Liver (tissue), 9 donors: ENCODE results near the gene NKTR. TPM values are rescaled to one million over a fixed set of nuclear protein-coding genes. Genes with fewer than 3 reads are reported as not detected.

Experiments used
- DNase-seq: peaks from one replicate; pipeline ENCODE4 v3.0.0-alpha.2; 2017; ENCODE audit warnings: low spot score
- H3K27ac ChIP-seq, 2 donors: one replicate each; pipeline ENCODE4 v1.7.0; 2013; ENCODE audit warnings: inconsistent platforms in 2 of 2, low read length in 2 of 2, control low read depth in 1 of 2, low read depth in 1 of 2, mild to moderate bottlenecking in 1 of 2
- H3K27me3 ChIP-seq, 4 donors: one replicate each; pipeline versions ENCODE4 v1.6.1 to v1.7.0; 2013; ENCODE audit warnings: low read length in 3 of 4, inconsistent platforms in 1 of 4, mild to moderate bottlenecking in 1 of 4, moderate library complexity in 1 of 4; ENCODE audit not compliant: control insufficient read depth in 4 of 4, insufficient read depth in 4 of 4
- H3K36me3 ChIP-seq, 4 donors: one replicate each; pipeline versions ENCODE4 v1.6.1 to v1.7.0; 2013; ENCODE audit warnings: low read length in 3 of 4, mild to moderate bottlenecking in 3 of 4, low read depth in 1 of 4, moderate library complexity in 1 of 4; ENCODE audit not compliant: control insufficient read depth in 4 of 4, insufficient read depth in 3 of 4
- H3K4me1 ChIP-seq, 4 donors: one replicate each; pipeline versions ENCODE4 v1.6.1 to v1.7.0; 2013; ENCODE audit warnings: low read length in 3 of 4, mild to moderate bottlenecking in 3 of 4, moderate library complexity in 1 of 4; ENCODE audit not compliant: control insufficient read depth in 4 of 4, insufficient read depth in 4 of 4
- H3K4me3 ChIP-seq, 3 donors: one replicate each; pipeline versions ENCODE4 v1.6.1 to v1.7.0; 2013; ENCODE audit warnings: low read length in 3 of 3, control low read depth in 1 of 3, low read depth in 1 of 3, mild to moderate bottlenecking in 1 of 3
- H3K9ac ChIP-seq, 2 donors: one replicate each; pipeline ENCODE4 v1.7.0; 2013; ENCODE audit warnings: low read length in 2 of 2, mild to moderate bottlenecking in 2 of 2, moderate library complexity in 2 of 2, control low read depth in 1 of 2, low read depth in 1 of 2
- H3K9me3 ChIP-seq, 4 donors: one replicate each; pipeline versions ENCODE4 v1.6.1 to v1.7.0; 2013; ENCODE audit warnings: low read length in 3 of 4; ENCODE audit not compliant: control insufficient read depth in 4 of 4
- ATF3 ChIP-seq: IDR thresholded peaks from 2 replicates; pipeline ENCODE4 v1.6.1; 2016; ENCODE audit warnings: antibody characterized with exemption
- CTCF ChIP-seq: fragments of 150-350 bp; IDR thresholded peaks from 2 replicates; pipeline ENCODE4 v1.5.1; 2017; ENCODE audit warnings: improper control_type of control experiment, low read depth, low read length; ENCODE audit not compliant: missing input control
- EGR1 ChIP-seq, 2 donors: IDR thresholded peaks; 2 replicates each; pipeline ENCODE4 v1.6.1; 2016 to 2018; ENCODE audit warnings: antibody characterized with exemption in 2 of 2, low read depth in 2 of 2
- FOXA1 ChIP-seq: IDR thresholded peaks from 2 replicates; pipeline ENCODE4 v1.6.1; 2016; ENCODE audit warnings: antibody characterized with exemption
- FOXA2 ChIP-seq: IDR thresholded peaks from 2 replicates; pipeline ENCODE4 v1.6.1; 2016; ENCODE audit warnings: antibody characterized with exemption
- GABPA ChIP-seq, 2 donors: IDR thresholded peaks in 1 of 2; conservative IDR thresholded peaks in 1 of 2; 2 replicates each; pipeline ENCODE4 v1.6.1; 2016; ENCODE audit warnings: antibody characterized with exemption in 2 of 2, mild to moderate bottlenecking in 1 of 2, moderate library complexity in 1 of 2
- HNF4A ChIP-seq, 2 donors: conservative IDR thresholded peaks; 2 replicates each; pipeline ENCODE4 v1.6.1; 2016; ENCODE audit warnings: antibody characterized with exemption in 2 of 2, mild to moderate bottlenecking in 2 of 2
- HNF4G ChIP-seq: IDR thresholded peaks from 2 replicates; pipeline ENCODE4 v1.6.1; 2016; ENCODE audit warnings: antibody characterized with exemption
- JUND ChIP-seq, 2 donors: IDR thresholded peaks; 2 replicates each; pipeline ENCODE4 v1.6.1; 2016; ENCODE audit warnings: antibody characterized with exemption in 2 of 2
- MAX ChIP-seq: IDR thresholded peaks from 2 replicates; pipeline ENCODE4 v1.6.1; 2016; ENCODE audit warnings: antibody characterized with exemption
- NR2F2 ChIP-seq: IDR thresholded peaks from 2 replicates; pipeline ENCODE4 v1.6.1; 2016; ENCODE audit warnings: antibody characterized with exemption
- RAD21 ChIP-seq, 2 donors: IDR thresholded peaks; 2 replicates each; pipeline ENCODE4 v1.6.1; 2016; ENCODE audit warnings: antibody characterized with exemption in 2 of 2, mild to moderate bottlenecking in 2 of 2
- REST ChIP-seq: IDR thresholded peaks from 2 replicates; pipeline ENCODE4 v1.6.1; 2016; ENCODE audit warnings: antibody characterized with exemption, mild to moderate bottlenecking
- RXRA ChIP-seq, 2 donors: IDR thresholded peaks; 2 replicates each; pipeline ENCODE4 v1.6.1; 2017 to 2018; ENCODE audit warnings: antibody characterized with exemption in 2 of 2, mild to moderate bottlenecking in 1 of 2
- SP1 ChIP-seq: IDR thresholded peaks from 2 replicates; pipeline ENCODE4 v1.6.1; 2018; ENCODE audit warnings: antibody characterized with exemption, mild to moderate bottlenecking
- TAF1 ChIP-seq: conservative IDR thresholded peaks from 2 replicates; pipeline ENCODE4 v1.6.1; 2016; ENCODE audit warnings: antibody characterized with exemption, mild to moderate bottlenecking
- YY1 ChIP-seq: IDR thresholded peaks from 2 replicates; pipeline ENCODE4 v1.6.1; 2016; ENCODE audit warnings: antibody characterized with exemption, mild to moderate bottlenecking
- ZBTB33 ChIP-seq: IDR thresholded peaks from 2 replicates; pipeline ENCODE4 v1.6.1; 2016; ENCODE audit warnings: antibody characterized with exemption
- WGBS: extraction: QIAGEN DNeasy Blood & Tissue Kit; methylation state at CpG from one replicate; pipeline ENCODE4 v1.1.7; 2013; 5-methylcytosine and 5-hydroxymethylcytosine counted together
- polyA plus RNA-seq, 2 donors: library from polyadenylated mRNA; stranded (reverse) in 1 of 2; unstranded in 1 of 2; fragments of 200-250 nt in 1 of 2; fragments of >200 nt in 1 of 2; fragmentation: Nextera tagmentation in 1 of 2; extraction: Ambion mirVana in 1 of 2; gene quantifications; one replicate each; pipeline versions ENCODE4 v1.2.1 to v1.2.3, GENCODE V29; 2013 to 2015
- total RNA-seq, 2 donors: library from RNA; depleted of rRNA; stranded (reverse); fragments of >200 nt; gene quantifications; one replicate each; pipeline ENCODE4 v1.2.3, GENCODE V29; 2014
- donor health status: healthy.
- donor health status: healthy.
- donor health status: healthy.
- donor health status: healthy.
- donor health status: healthy.

The NKTR gene
- total RNA-seq (10 to 100 TPM; 28.5 to 75.5 TPM), polyA plus RNA-seq (10 to 100 TPM in 1 of 2 donors, 1 to 10 TPM in 1; 5.8 to 27.7 TPM)

GRCh38 chr3:42600111-42600957 is at the start of gene NKTR:
Gene NKTR, plus strand, starts transcription at chr3:42600686. Its CDS starts 321 bp downstream, at chr3:42601007.
- peak within 1 kb of the TSS; percentile 70 to 99 (median 97) for H3K4me3 ChIP-seq
- peaks cover 2 to 26% (median 18%) of the 10 kb centered on the region in 4 donors for H3K4me1 ChIP-seq
- under 1% methylated on average over 76 of the region's 76 CpGs for WGBS
- peaks cover 0 to 1% (median 0%) of the 10 kb centered on the region in 4 donors for H3K36me3 ChIP-seq
- peak within 1 kb of the TSS; percentile 89 to 99 for H3K9ac ChIP-seq
- H3K27me3 ChIP-seq: no peaks in the 10 kb centered on the region
- TF ChIP-seq CTCF (no peak), JUND (IDR thresholded peaks at IDR 0.05) (no peak), MAX (peak; percentile 81), RXRA (IDR thresholded peaks at IDR 0.05) (peak; percentile 50 to 65), TAF1 (peak; percentile 6), ZBTB33 (peak; percentile 99), HNF4A (conservative IDR thresholded peaks at IDR 0.05) (peak; percentile 28 to 42), EGR1 (IDR thresholded peaks at IDR 0.05; ENCODE audit: low read depth in 2 of 2) (peak; percentile 100), ATF3 (no peak), GABPA (IDR thresholded peaks at IDR 0.05 in 1 of 2, conservative IDR thresholded peaks at IDR 0.05 in 1 of 2) (peak in 1 of 2 donors; percentile 31), RAD21 (IDR thresholded peaks at IDR 0.05) (no peak), SP1 (peak; percentile 83), FOXA2 (no peak), NR2F2 (no peak), REST (peak; percentile 45), HNF4G (no peak), YY1 (peak; percentile 86), FOXA1 (peak; percentile 27)
- peak; percentile 98 for DNase-seq
- peak within 1 kb of the TSS; percentile 91 to 99 for H3K27ac ChIP-seq
- no peaks in the 10 kb centered on the region for H3K9me3 ChIP-seq
